IMR-90 (cell line): ENCODE data around the gene ORAI1. TPM values are rescaled to one million over a fixed set of nuclear protein-coding genes. Genes with fewer than 3 reads are reported as not detected.
"Not testable (repeated sequence)": the region's sequence is repeated elsewhere in the genome, so short reads cannot be mapped to it uniquely, and the experiment has no call there.

Experiments
- ATAC-seq: fragments of 200-7000 bp; cut with Tn5 transposase; 2 replicates; pipeline ENCODE4 v1.9.1; 2020; ENCODE audit warnings: low read depth, mild to moderate bottlenecking, moderate library complexity
- BruUV-seq: library from RNA; stranded (reverse); fragments of 400-500 nt; replicated peaks from 2 replicates; lab custom pipeline; 2021; lab: Mats Ljungman, UMichigan
- CTCF ChIA-PET: fragments of 300-600 bp; formaldehyde crosslinking; extraction: SDS; loops from one replicate; lab custom pipeline; 2021; ENCODE audit warnings: antibody characterized with exemption; lab: Yijun Ruan, JAX
- POLR2A ChIA-PET: fragments of 300-600 bp; sonication (Branson Sonifier 250); formaldehyde crosslinking; loops from one replicate; lab custom pipeline; 2022; ENCODE audit warnings: antibody characterized with exemption; ENCODE audit not compliant: unreplicated experiment; lab: Charles Lee
- DNase-seq: peaks from one replicate; pipeline ENCODE4 v3.0.0; 2013
- H2AFZ ChIP-seq: replicated peaks from 2 replicates; pipeline ENCODE3; 2013; ENCODE audit warnings: low read length, mild to moderate bottlenecking; ENCODE audit not compliant: poor library complexity
- H2AK5ac ChIP-seq: 2 replicates; pipeline ENCODE4 v1.6.1; 2013; ENCODE audit warnings: low read depth, low read length, inconsistent platforms
- H2AK9ac ChIP-seq: replicated peaks from 2 replicates; pipeline ENCODE3; 2013; ENCODE audit warnings: mild to moderate bottlenecking, low read depth, low read length, moderate library complexity; ENCODE audit not compliant: poor library complexity
- H2BK120ac ChIP-seq: 2 replicates; pipeline ENCODE4 v1.6.1; 2013; ENCODE audit warnings: low read depth, low read length, inconsistent platforms
- H2BK15ac ChIP-seq: 3 replicates; pipeline ENCODE4 v1.6.1; 2013; ENCODE audit warnings: low read depth, low read length, inconsistent platforms
- H2BK20ac ChIP-seq: 2 replicates; pipeline ENCODE4 v1.6.1; 2013; ENCODE audit warnings: low read depth, mild to moderate bottlenecking, inconsistent platforms, low read length, moderate library complexity
- H2BK5ac ChIP-seq: 2 replicates; pipeline ENCODE4 v1.6.1; 2013; ENCODE audit warnings: mild to moderate bottlenecking, low read depth, low read length, inconsistent platforms; ENCODE audit not compliant: poor library complexity, severe bottlenecking
- H3K14ac ChIP-seq: replicated peaks from 2 replicates; pipeline ENCODE4 v1.6.1; 2013; ENCODE audit warnings: low read depth, low read length, inconsistent platforms
- H3K18ac ChIP-seq: 2 replicates; pipeline ENCODE4 v1.6.1; 2013; ENCODE audit warnings: low read depth, low read length, control low read depth
- H3K23ac ChIP-seq: 2 replicates; pipeline ENCODE4 v1.6.1; 2013; ENCODE audit warnings: low read depth, low read length, inconsistent platforms
- H3K27ac ChIP-seq: 2 replicates; pipeline ENCODE4 v1.5.1; 2013; ENCODE audit warnings: mild to moderate bottlenecking, control low read depth, low read length; ENCODE audit not compliant: insufficient read depth
- H3K27me3 ChIP-seq: 2 replicates; pipeline ENCODE4 v1.6.1; 2013; ENCODE audit warnings: low read length; ENCODE audit not compliant: control insufficient read depth, insufficient read depth
- H3K36me3 ChIP-seq: 2 replicates; pipeline ENCODE4 v1.6.1; 2013; ENCODE audit warnings: low read length, mixed read lengths; ENCODE audit not compliant: control insufficient read depth, insufficient read depth
- H3K4ac ChIP-seq: 2 replicates; pipeline ENCODE4 v1.6.1; 2013; ENCODE audit warnings: low read depth, low read length, inconsistent platforms
- H3K4me1 ChIP-seq: 2 replicates; pipeline ENCODE4 v1.6.1; 2013; ENCODE audit warnings: low read length, mixed read lengths; ENCODE audit not compliant: control insufficient read depth, insufficient read depth
- H3K4me2 ChIP-seq: 2 replicates; pipeline ENCODE4 v1.6.1; 2013; ENCODE audit warnings: low read depth, mild to moderate bottlenecking, control low read depth, low read length, moderate library complexity
- H3K4me3 ChIP-seq: 2 replicates; pipeline ENCODE4 v1.5.1; 2013; ENCODE audit warnings: low read depth, mild to moderate bottlenecking, control low read depth, low read length, moderate library complexity; ENCODE audit not compliant: insufficient read depth
- H3K56ac ChIP-seq: 2 replicates; pipeline ENCODE4 v1.6.1; 2013; ENCODE audit warnings: low read length, inconsistent platforms; ENCODE audit not compliant: insufficient read depth; ENCODE audit errors: extremely low read depth
- H3K79me1 ChIP-seq, 2 experiments: 2 replicates each; pipeline ENCODE4 v1.6.1; 2013; ENCODE audit warnings: low read length in 2 of 2, inconsistent platforms in 1 of 2, low read depth in 1 of 2
- H3K9ac ChIP-seq: 2 replicates; pipeline ENCODE4 v1.6.1; 2013; ENCODE audit warnings: low read depth, low read length, control low read depth
- H3K9me1 ChIP-seq: 2 replicates; pipeline ENCODE4 v1.6.1; 2013; ENCODE audit warnings: low read length, inconsistent platforms; ENCODE audit not compliant: insufficient read depth
- H3K9me3 ChIP-seq: 2 replicates; pipeline ENCODE4 v1.6.1; 2013; ENCODE audit warnings: low read length; ENCODE audit not compliant: control insufficient read depth, insufficient read depth
- H4K20me1 ChIP-seq: 2 replicates; pipeline ENCODE4 v1.6.1; 2013; ENCODE audit warnings: low read length, inconsistent platforms; ENCODE audit not compliant: insufficient read depth
- H4K5ac ChIP-seq: 2 replicates; pipeline ENCODE4 v1.6.1; 2013; ENCODE audit warnings: mild to moderate bottlenecking, low read depth, low read length, control low read depth
- H4K8ac ChIP-seq, 2 experiments: 2 replicates each; pipeline ENCODE4 v1.6.1; 2013; ENCODE audit warnings: low read depth in 2 of 2, low read length in 2 of 2, control low read depth in 1 of 2, inconsistent platforms in 1 of 2
- H4K91ac ChIP-seq: 2 replicates; pipeline ENCODE4 v1.6.1; 2013; ENCODE audit warnings: low read depth, low read length, inconsistent platforms; ENCODE audit not compliant: insufficient read depth
- CEBPB ChIP-seq: IDR thresholded peaks from 2 replicates; pipeline ENCODE4 v1.6.1; 2012; ENCODE audit warnings: low read depth, low read length, improper control_type of control experiment
- WGBS, 2 experiments: methylation state at CpG; one replicate each; pipeline versions ENCODE4 v1.1.5 to v1.1.7; 2013; ENCODE audit warnings: missing lambda C conversion rate in 2 of 2; ENCODE audit not compliant: insufficient read length in 1 of 2; ENCODE audit errors: extremely low coverage in 2 of 2; 5-methylcytosine and 5-hydroxymethylcytosine counted together
- dilution Hi-C: fragments of 300-500 bp; cut with HindIII; formaldehyde crosslinking; loops from one replicate; pipeline ENCODE4 v1.14.3; 2018; ENCODE audit warnings: low sequenced_read_pairs; ENCODE audit not compliant: unreplicated experiment
- in situ Hi-C: fragments of 300-500 bp; cut with MboI; formaldehyde crosslinking; loops from 3 replicates; pipeline ENCODE4 v1.14.3; 2019; ENCODE audit warnings: low sequenced_read_pairs, inconsistent platforms, mixed read lengths
- intact Hi-C: fragments of 100-400 bp; cut with micrococcal nuclease; formaldehyde crosslinking; loops from 2 replicates; pipeline ENCODE4 v1.10.0; 2022
- polyA plus RNA-seq, 3 experiments: library from polyadenylated mRNA; depleted of rRNA; stranded (reverse); fragments of >200 nt; gene quantifications; 2 replicates each; pipeline ENCODE4 v1.2.3, GENCODE V29; 2012; ENCODE audit warnings: low replicate concordance in 1 of 3
- total RNA-seq: library from RNA; depleted of rRNA; stranded (reverse); fragments of >200 nt; gene quantifications from 2 replicates; pipeline ENCODE4 v1.2.3, GENCODE V29; 2012

The ORAI1 gene
- total and polyA plus RNA-seq, 2 of the 4 experiments (the other 2 are of a cell fraction), result 3.9 to 22.7 TPM

- H2BK15ac ChIP-seq, H3K4me2 ChIP-seq, H3K79me1 ChIP-seq, H3K14ac ChIP-seq, H2AK9ac ChIP-seq, H4K8ac ChIP-seq, H3K9me1 ChIP-seq, H2AK5ac ChIP-seq, H3K4me3 ChIP-seq, H3K4me1 ChIP-seq, H3K4ac ChIP-seq, H3K36me3 ChIP-seq, H3K9ac ChIP-seq, H3K23ac ChIP-seq, ATAC-seq, H4K20me1 ChIP-seq, H4K91ac ChIP-seq, POLR2A ChIA-PET, H2BK20ac ChIP-seq, dilution Hi-C loops, H2BK5ac ChIP-seq, H3K56ac ChIP-seq, H3K18ac ChIP-seq, DNase-seq, BruUV-seq, H3K27me3 ChIP-seq, H3K27ac ChIP-seq, H2AFZ ChIP-seq, H4K5ac ChIP-seq, H3K9me3 ChIP-seq, H2BK120ac ChIP-seq: not testable (repeated sequence)
- in situ Hi-C loops (loop anchor here (5.0 kb wide), 2 partner anchors 120 to 175 kb away; no protein-coding TSS in a partner anchor), intact Hi-C loops (loop anchor here (5.0 kb wide), 1 partner anchor 165 kb away; no protein-coding TSS in a partner anchor)
- CTCF ChIA-PET, result interaction anchor here (1.0 kb wide), 1 partner anchor 114 kb away, joined by 3 read pairs; no protein-coding TSS in a partner anchor
- TF ChIP-seq CEBPB, result 0 out of 2 replicates have a peak, but pooled peaks have one; percentile 16
- WGBS, 2 experiments, result 91% methylated on average over 4 of the region's 6 CpGs; no CpG with 5 or more reads in 1 of the 2 experiments
These were observed 40.5 kb downstream of the ORAI1 start for GRCh38 chr12:121666829-121667228.
